ENCODE data around the gene CUEDC2.

CUEDC2 gene

DNA sequence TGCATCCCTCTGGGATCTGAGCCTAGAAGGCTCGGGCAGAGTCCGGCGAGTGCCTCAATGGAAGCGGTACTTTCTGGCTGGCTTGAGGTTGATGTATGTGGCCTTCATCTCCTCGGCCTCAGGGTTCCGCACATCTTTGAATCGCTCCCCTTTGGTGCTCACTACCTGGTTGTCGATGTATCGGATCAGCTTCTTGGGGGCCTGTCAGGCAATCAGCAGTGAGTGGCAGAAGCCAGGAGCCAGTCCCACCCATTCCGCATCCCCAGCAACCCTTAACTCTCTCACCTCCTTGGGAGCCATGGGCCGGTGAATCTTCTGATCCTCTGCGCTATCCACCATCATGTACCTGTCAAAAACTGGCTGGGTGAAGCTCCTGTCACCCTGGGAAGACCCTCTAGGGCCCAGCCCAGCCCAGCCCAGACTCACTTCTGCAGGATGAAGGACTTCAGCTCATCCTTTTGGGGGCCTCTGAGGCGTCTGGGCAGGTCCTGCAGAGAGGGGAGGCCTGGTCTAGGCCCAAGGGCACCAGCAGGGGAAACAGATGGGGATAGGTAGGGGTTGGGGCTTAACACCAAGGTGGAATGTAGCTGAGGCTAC lies 8.9 kb downstream of the CUEDC2 start:
- no peak for DNase-seq

- DNase-seq = no peak
Measured at GRCh38 chr10:102422545-102423129, 9.7 kb downstream of the CUEDC2 start.

DNA sequence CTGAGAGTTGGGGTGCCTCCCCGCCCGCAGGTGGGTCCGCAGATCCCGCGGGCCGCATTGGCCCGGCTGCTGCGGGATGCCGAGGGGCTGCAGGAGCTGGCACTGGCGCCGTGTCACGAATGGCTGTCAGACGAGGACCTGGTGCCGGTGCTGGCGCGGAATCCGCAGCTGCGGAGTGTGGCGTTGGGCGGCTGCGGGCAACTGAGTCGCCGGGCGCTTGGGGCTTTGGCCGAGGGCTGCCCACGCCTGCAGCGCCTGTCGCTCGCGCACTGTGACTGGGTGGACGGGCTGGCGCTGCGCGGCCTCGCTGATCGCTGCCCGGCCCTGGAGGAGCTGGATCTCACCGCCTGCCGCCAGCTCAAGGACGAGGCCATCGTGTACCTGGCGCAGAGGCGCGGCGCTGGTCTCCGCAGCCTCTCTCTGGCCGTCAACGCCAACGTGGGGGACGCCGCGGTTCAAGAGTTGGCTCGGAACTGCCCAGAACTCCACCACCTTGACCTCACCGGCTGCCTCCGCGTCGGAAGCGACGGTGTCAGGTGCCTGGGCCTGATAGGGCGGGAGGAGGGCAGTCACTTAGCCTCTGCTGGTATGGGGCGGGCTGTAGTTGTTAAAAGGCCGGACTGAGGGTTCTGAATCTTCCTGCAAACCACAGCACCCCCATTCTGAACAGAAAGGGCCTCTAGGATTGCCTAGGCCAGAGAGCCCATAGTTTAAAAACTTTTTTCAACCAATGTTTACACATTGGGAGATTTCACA lies 10.4 kb downstream of the CUEDC2 start:
- DNase-seq = no peak

- DNase-seq = no peak
Measured at GRCh38 chr10:102421507-102421756, 10.9 kb downstream of the CUEDC2 start.

DNA sequence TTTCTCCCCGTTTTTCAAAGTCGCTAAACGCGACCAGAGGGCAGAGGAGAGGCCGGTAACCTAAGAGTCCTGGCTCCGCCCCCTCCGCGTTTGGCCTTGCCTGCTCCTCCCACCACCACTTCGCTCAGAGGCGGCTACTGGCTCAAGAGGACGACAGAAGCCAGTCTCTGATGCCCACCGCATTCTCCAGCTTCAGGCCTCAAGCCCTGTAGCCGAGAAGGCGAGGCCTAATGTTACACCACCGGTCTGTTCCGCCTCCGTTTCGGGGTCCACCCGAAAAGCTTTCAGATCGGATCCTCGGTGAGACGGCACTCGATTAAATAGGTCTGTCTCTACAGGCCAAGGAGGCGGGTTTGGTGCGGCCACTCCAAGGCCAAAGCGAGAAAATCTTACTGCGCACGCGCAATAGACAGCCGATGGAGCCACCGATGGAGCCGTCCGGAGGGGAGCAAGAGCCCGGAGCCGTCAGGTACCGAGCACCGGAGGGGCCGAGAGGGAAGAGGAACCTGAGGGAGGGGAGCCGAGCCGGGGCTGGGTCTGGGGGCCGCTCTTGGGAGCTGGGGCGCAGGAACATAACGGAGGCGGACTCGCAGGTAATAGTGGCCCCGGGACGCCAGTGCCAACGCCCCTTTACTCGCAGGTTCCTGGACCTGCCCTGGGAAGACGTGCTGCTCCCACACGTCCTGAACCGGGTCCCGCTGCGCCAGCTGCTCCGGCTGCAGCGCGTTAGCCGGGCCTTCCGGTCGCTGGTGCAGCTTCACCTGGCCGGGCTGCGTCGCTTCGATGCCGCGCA lies 11.5 kb downstream of the CUEDC2 start, which contains the start of gene FBXL15:
Gene FBXL15 (plus strand): TSS at position 123 of the 793 bp plus-strand sequence. CDS start 294 bp downstream, at position 417.
- peak; percentile 92 for DNase-seq

GRCh38 chr10:102420181-102420713 lies 12.1 kb downstream of the CUEDC2 start:
- DNase-seq = no peak

DNA sequence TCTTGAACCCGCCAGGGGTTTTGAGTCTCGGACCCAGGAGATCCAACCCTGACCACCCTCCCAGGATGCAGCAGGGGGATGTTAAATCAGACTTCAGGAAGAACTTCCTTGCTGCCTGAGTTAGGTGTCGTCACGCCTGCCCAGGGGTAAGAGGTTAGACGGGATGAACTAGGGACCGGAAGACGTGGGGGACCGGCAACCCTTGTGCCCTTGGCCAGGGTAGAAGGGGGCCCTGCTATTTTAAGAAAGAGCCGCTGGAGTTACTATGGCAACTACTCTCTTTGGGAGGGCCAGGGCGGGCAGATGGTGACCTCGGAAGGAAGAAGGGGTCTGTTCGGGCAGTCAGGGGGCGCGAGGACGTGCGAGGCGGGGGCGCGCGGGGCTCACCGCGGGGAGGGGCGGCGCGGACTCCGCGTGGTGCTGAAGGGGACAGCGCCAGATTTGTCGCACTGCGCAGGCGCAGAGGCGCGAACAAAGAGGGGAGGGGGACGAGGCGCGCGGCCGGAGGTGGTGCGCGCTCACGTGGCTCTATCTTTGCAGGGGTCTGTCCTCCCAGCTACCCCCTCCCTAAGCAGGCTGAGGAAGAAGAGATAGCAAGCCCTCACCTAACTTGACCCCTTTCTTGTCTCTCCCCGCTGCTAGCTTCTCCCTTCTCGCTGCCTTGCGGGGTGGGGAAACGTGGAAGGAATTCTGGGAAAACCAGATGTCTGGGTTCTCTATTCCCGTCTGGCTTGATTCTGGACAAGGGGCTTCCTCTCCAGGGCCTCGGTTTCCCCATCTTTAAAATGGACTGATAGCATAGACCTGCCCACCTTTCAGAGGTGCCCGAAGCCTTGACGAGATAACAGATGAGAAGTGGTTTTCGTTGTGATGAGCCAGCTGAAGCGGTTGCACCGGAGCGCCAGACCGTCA lies 12.8 kb downstream of the CUEDC2 start:
- DNase-seq = peak; percentile 53

GRCh38 chr10:102418622-102419268 lies 13.6 kb downstream of the CUEDC2 start, which contains the start of gene PSD:
Gene PSD (minus strand): TSS chr10:102418785. CDS start chr10:102417038, 1,747 bp downstream.
- no peak for DNase-seq

DNA sequence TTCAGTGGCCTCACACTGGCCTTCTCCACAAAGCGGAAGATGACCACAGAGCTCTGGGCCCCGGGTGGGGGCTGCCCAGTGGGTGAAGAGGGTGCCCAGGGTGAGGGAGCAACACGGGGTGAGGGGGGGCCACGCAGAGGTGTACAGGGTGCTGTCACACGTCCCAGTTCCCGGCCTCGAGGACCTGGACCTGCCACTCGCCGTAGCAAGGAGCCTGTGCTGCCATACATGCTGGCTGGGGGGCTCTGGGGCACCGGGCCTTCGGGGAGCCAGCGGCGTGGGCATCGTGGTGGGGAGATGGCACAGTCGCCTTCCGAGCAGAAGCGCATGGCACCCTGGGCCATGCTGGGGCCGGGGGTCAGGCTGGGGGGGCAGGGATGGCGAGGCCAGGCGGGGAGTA lies 15.7 kb downstream of the CUEDC2 start:
- DNase-seq = no peak

GRCh38 chr10:102416283-102416682 lies 16.1 kb downstream of the CUEDC2 start:
- DNase-seq = no peak

DNA sequence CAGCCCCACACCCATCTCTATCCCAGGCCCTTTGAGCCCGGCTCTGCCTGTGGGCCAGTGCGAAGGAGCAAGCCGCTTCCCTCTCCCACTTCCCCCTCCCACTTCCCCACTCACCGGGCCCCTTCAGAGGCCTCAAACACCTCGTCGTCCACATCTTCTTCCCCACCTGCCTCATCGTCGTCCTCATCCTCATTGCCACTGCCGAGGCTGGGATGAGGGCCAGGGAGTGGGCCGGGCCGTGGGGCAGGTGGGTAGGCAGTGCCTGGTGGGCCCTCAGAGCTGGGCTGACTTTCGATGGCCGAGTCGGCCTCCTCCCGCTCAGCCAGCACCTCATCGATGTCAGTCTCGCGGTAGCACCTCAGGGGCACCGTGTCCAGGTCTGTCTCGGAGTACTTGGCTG lies 17.6 kb downstream of the CUEDC2 start:
- no peak for DNase-seq

GRCh38 chr10:102413806-102414561 lies 18.4 kb downstream of the CUEDC2 start:
- DNase-seq = no peak

DNA sequence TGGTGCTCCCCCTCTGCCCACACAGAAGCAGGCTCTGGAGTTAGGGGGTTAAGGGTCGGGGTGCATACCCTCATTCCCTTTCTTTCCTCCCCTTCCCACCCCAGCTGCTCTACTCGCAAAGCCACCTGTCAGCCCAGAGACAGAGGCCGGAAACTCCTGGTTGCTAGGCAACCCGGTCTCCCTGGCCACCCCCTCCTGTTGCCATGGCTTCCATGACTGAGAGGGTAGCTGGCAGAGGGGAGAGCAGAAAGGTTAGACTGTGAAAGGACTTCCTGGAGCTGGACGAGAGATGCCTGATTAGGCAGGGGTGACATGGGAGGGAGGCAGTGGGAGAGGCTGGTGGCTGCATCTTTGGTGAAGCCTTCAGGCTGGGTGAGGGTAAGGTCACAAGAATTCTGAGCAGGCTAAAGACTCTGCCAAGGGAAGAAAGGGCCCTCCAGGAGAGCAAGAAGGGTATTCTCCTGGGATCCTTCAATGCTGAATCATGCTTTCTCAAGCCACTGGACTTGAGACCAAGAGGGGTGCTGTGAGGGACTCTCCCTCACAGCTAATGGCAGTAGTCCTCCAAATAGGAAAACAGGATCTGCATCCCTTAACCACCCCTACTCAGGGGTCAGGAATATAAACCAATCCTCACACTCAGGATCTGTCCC lies 19.2 kb downstream of the CUEDC2 start:
- no peak for DNase-seq

DNA sequence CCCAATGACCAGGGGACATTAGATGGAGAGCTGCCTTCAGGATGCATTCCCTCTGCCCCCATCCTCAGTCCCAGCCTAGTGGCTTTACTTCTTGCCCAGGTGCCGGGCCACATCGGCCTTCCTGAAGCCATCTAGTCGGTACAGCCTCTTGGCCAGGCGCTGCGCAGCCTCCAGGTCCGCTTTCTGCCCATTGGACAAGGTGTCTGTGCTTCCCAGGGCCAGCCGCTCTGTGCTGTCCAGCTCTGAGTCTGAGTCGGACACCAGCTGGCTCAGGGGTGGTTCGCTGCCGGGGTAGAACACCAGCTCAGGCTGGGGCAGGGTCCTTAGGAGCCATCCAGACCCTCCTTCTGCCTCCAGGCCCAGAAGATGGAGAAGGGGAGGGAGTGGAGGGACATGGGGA lies 20.1 kb downstream of the CUEDC2 start:
- DNase-seq = no peak

- DNase-seq = no peak
Measured at GRCh38 chr10:102411341-102412255, 20.8 kb downstream of the CUEDC2 start.

GRCh38 chr10:102410429-102411073 lies 21.8 kb downstream of the CUEDC2 start:
- peak; percentile 69 for DNase-seq

GRCh38 chr10:102409604-102410428 lies 22.6 kb downstream of the CUEDC2 start:
- DNase-seq = no peak
